K562 (cell line): Measurements from ENCODE around the gene TMEM131. TPM values are rescaled to one million over a fixed set of nuclear protein-coding genes. Genes with fewer than 3 reads are reported as not detected.

ENCODE experiments used
- ATAC-seq: fragments of 200-7000 bp; cut with Tn5 transposase; 3 replicates; pipeline ENCODE4 v1.9.1; 2020; ENCODE audit warnings: moderate library complexity
- BruUV-seq: library from RNA; stranded (reverse); fragments of 400-500 nt; replicated peaks from 2 replicates; lab custom pipeline; 2021; lab: Mats Ljungman, UMichigan
- CTCF ChIA-PET: fragments of 300-600 bp; formaldehyde crosslinking; extraction: SDS; loops from one replicate; lab custom pipeline; 2021; ENCODE audit warnings: low intra/inter-chr PET ratio; lab: Yijun Ruan, JAX
- POLR2A ChIA-PET: fragments of 300-600, 350-650 bp; sonication (Branson Sonifier 250); formaldehyde crosslinking; extraction: SDS; loops from one replicate; lab custom pipeline; 2021; ENCODE audit warnings: antibody characterized with exemption, inconsistent platforms; lab: Yijun Ruan, JAX
- DNase-seq, 4 experiments: peaks; one replicate each; pipeline versions ENCODE4 v3.0.0 to v3.0.0-alpha.2; 2011 to 2018; ENCODE audit warnings: low spot score in 3 of 4, mixed read lengths in 3 of 4; ENCODE audit errors: extremely low read depth in 1 of 4
- FAIRE-seq: peaks from 2 replicates; lab custom pipeline; 2011; peaks lifted over from hg19 to GRCh38; lab: Jason Lieb, UNC
- H2AFZ ChIP-seq: 2 replicates; pipeline ENCODE4 v1.6.0; 2011; ENCODE audit warnings: low read depth, low read length, control low read depth, inconsistent platforms
- H3K27ac ChIP-seq: fragments of 200-600 bp; 3 replicates; pipeline ENCODE4 v1.8.0; 2011; ENCODE audit warnings: low read depth, mild to moderate bottlenecking, control low read depth, inconsistent platforms, low read length, moderate library complexity, mixed read lengths; ENCODE audit errors: extremely low read depth
- H3K27me3 ChIP-seq, 2 experiments: fragments of 300-600 bp in 1 of 2; 2 replicates in 1 of 2; 3 replicates in 1 of 2; pipeline versions ENCODE4 v1.6.0 to v1.8.0; 2011; ENCODE audit warnings: inconsistent platforms in 2 of 2, low read length in 2 of 2, mild to moderate bottlenecking in 1 of 2, mixed read lengths in 1 of 2, moderate library complexity in 1 of 2; ENCODE audit not compliant: control insufficient read depth in 2 of 2, insufficient read depth in 2 of 2
- H3K36me3 ChIP-seq: fragments of 300-600 bp; 3 replicates; pipeline ENCODE4 v1.8.0; 2011; ENCODE audit warnings: mild to moderate bottlenecking, low read length, inconsistent platforms; ENCODE audit not compliant: control insufficient read depth, insufficient read depth
- H3K4me1 ChIP-seq, 2 experiments: fragments of 200-600 bp in 1 of 2; replicated peaks in 1 of 2; 2 replicates in 1 of 2; 3 replicates in 1 of 2; pipeline versions ENCODE4 v1.5.1 to v1.8.0; 2011; ENCODE audit warnings: inconsistent platforms in 2 of 2, low read length in 2 of 2, mild to moderate bottlenecking in 1 of 2, mixed read lengths in 1 of 2, moderate library complexity in 1 of 2; ENCODE audit not compliant: control insufficient read depth in 2 of 2, insufficient read depth in 2 of 2
- H3K4me2 ChIP-seq: 2 replicates; pipeline ENCODE4 v1.6.1; 2011; ENCODE audit warnings: low read length, control low read depth, inconsistent platforms, mixed read lengths; ENCODE audit not compliant: insufficient read depth
- H3K4me3 ChIP-seq: fragments of 200-600 bp; sonication (generic), shearing (Covaris generic); 2 replicates; pipeline ENCODE4 v1.5.1; 2016; ENCODE audit warnings: control low read depth, inconsistent platforms
- H3K79me2 ChIP-seq: fragments of 200-600 bp; 3 replicates; pipeline ENCODE4 v1.8.0; 2011; ENCODE audit warnings: low read length, inconsistent platforms; ENCODE audit not compliant: control insufficient read depth, insufficient read depth
- H3K9ac ChIP-seq, 2 experiments: 2 replicates each; pipeline versions ENCODE4 v1.6.0 to v1.6.1; 2011; ENCODE audit warnings: low read depth in 2 of 2, low read length in 2 of 2, control low read depth in 1 of 2, inconsistent platforms in 1 of 2, mild to moderate bottlenecking in 1 of 2, mixed read lengths in 1 of 2; ENCODE audit not compliant: insufficient read depth in 1 of 2
- H3K9me1 ChIP-seq: one replicate; pipeline ENCODE4 v1.6.0; 2011; ENCODE audit warnings: inconsistent platforms, mild to moderate bottlenecking, low read length, moderate library complexity; ENCODE audit not compliant: control insufficient read depth, insufficient read depth
- H3K9me3 ChIP-seq: replicated peaks from 2 replicates; pipeline ENCODE4 v1.5.1; 2011; ENCODE audit warnings: low read depth, low read length, inconsistent platforms; ENCODE audit not compliant: control insufficient read depth, insufficient read depth
- H4K20me1 ChIP-seq: replicated peaks from 2 replicates; pipeline ENCODE4 v1.6.1; 2011; ENCODE audit warnings: low read length, inconsistent platforms, mixed read lengths; ENCODE audit not compliant: control insufficient read depth, insufficient read depth
- BRCA1 ChIP-seq, 2 experiments: fragments of 450-650 bp in 1 of 2; sonication (generic) in 1 of 2; formaldehyde crosslinking in 1 of 2; IDR thresholded peaks; 2 replicates each; pipeline versions ENCODE4 v1.5.0 to v1.6.1; 2017 to 2020; ENCODE audit warnings: mild to moderate bottlenecking in 1 of 2, missing genetic modification reagents in 1 of 2
- BRD4 ChIP-seq: fragments of 200-600 bp; sonication (generic); IDR thresholded peaks from 2 replicates; pipeline ENCODE4 v1.6.1; 2017; ENCODE audit warnings: inconsistent platforms
- FIP1L1 ChIP-seq: fragments of 200-400 bp; formaldehyde crosslinking; IDR thresholded peaks from 2 replicates; pipeline ENCODE4 v1.6.1; 2018; ENCODE audit warnings: mild to moderate bottlenecking, low read depth, low read length; ENCODE audit not compliant: poor library complexity, severe bottlenecking
- HDAC3 ChIP-seq: fragments of 450-650 bp; IDR thresholded peaks from 2 replicates; pipeline ENCODE4 v1.6.1; 2018; ENCODE audit warnings: borderline replicate concordance, mild to moderate bottlenecking, moderate library complexity; ENCODE audit not compliant: partially characterized antibody
- HMGN3 ChIP-seq: IDR thresholded peaks from 2 replicates; pipeline ENCODE4 v1.6.1; 2011; ENCODE audit warnings: borderline replicate concordance, low read depth, mild to moderate bottlenecking, mixed read lengths, low read length; ENCODE audit not compliant: insufficient read length; ENCODE audit errors: extremely low read depth
- JUND ChIP-seq, 2 experiments: IDR thresholded peaks; 2 replicates in 1 of 2; 3 replicates in 1 of 2; pipeline ENCODE4 v1.6.1; 2011; ENCODE audit warnings: borderline replicate concordance in 2 of 2, low read depth in 2 of 2, low read length in 2 of 2, improper control_type of control experiment in 1 of 2, missing biosample characterization in 1 of 2, missing genetic modification characterization in 1 of 2, missing genetic modification reagents in 1 of 2
- MIER1 ChIP-seq: fragments of 450-650 bp; IDR thresholded peaks from 2 replicates; pipeline ENCODE4 v1.6.1; 2016; ENCODE audit warnings: antibody characterized with exemption, mild to moderate bottlenecking, low read depth
- NONO ChIP-seq, 2 experiments: fragments of 200-400 bp in 1 of 2; fragments of 450-650 bp in 1 of 2; formaldehyde crosslinking in 1 of 2; IDR thresholded peaks; 2 replicates each; pipeline ENCODE4 v1.6.1; 2017; ENCODE audit warnings: low read depth in 2 of 2, mild to moderate bottlenecking in 2 of 2, moderate library complexity in 2 of 2, low read length in 1 of 2
- NR1H2 ChIP-seq: sonication (generic); formaldehyde crosslinking; IDR thresholded peaks from 2 replicates; pipeline ENCODE4 v1.4.0; 2020; ENCODE audit warnings: mild to moderate bottlenecking, missing genetic modification reagents
- NR2F6 ChIP-seq: fragments of 450-650 bp; formaldehyde crosslinking; IDR thresholded peaks from 2 replicates; pipeline ENCODE4 v1.4.0; 2020; ENCODE audit warnings: mild to moderate bottlenecking
- PTTG1 ChIP-seq: fragments of 450-650 bp; IDR thresholded peaks from 2 replicates; pipeline ENCODE4 v1.6.1; 2016; ENCODE audit warnings: low read depth, mild to moderate bottlenecking, missing genetic modification characterization, missing compliant biosample characterization
- SMAD1 ChIP-seq: fragments of 150-350 bp; IDR thresholded peaks from 2 replicates; pipeline ENCODE4 v1.6.1; 2014; ENCODE audit warnings: low read length, low read depth; ENCODE audit not compliant: partially characterized antibody
- STAT5B ChIP-seq: fragments of 250-450 bp; sonication (Bioruptor Pico); IDR thresholded peaks from 2 replicates; pipeline ENCODE4 v1.8.0; 2021; ENCODE audit warnings: mild to moderate bottlenecking, inconsistent platforms
- ZNF174 ChIP-seq: fragments of 250-450 bp; sonication (Bioruptor Pico); IDR thresholded peaks from 2 replicates; pipeline ENCODE4 v1.4.0; 2020; ENCODE audit warnings: mild to moderate bottlenecking
- ZNF324 ChIP-seq: fragments of 250-450 bp; sonication (Bioruptor Pico); IDR thresholded peaks from 2 replicates; pipeline ENCODE4 v1.4.0; 2020; ENCODE audit warnings: mild to moderate bottlenecking
- ZNF695 ChIP-seq: fragments of 450-650 bp; formaldehyde crosslinking; IDR thresholded peaks from 2 replicates; pipeline ENCODE4 v1.4.0; 2020; ENCODE audit warnings: mild to moderate bottlenecking, moderate library complexity
- WGBS: fragments of 100-300 bp; shearing (Covaris generic); methylation state at CpG from one replicate; pipeline ENCODE4 v1.1.6; 2016; ENCODE audit warnings: low coverage, mixed read lengths; ENCODE audit not compliant: insufficient coverage; ENCODE audit errors: missing lambda C conversion rate; 5-methylcytosine and 5-hydroxymethylcytosine counted together
- in situ Hi-C: fragments of 300-500 bp; cut with MboI; formaldehyde crosslinking; loops from 4 replicates; pipeline ENCODE4 v1.15.0; 2018; ENCODE audit warnings: inconsistent platforms, mixed read lengths
- intact Hi-C: fragments of 100-400 bp; cut with micrococcal nuclease; formaldehyde crosslinking; loops from 2 replicates; pipeline ENCODE4 v1.14.2; 2022
- polyA plus RNA-seq, 8 experiments: library from polyadenylated mRNA; depleted of rRNA in 4 of 8; stranded (reverse) in 5 of 8; unstranded in 3 of 8; fragments of >200 nt; fragmentation: Nextera tagmentation in 2 of 8; fragmentation: Illumina TruSeq in 1 of 8; extraction: Ambion mirVana in 2 of 8; extraction: Trizol in 1 of 8; gene quantifications; 2 replicates each; pipeline versions ENCODE4 v1.2.1 to v1.2.3, GENCODE V29; 2011 to 2014; ENCODE audit warnings: inconsistent platforms in 1 of 8, missing spikeins in 1 of 8
- total RNA-seq, 7 experiments: library from RNA; depleted of rRNA in 6 of 7; stranded (reverse); fragments of >200 nt in 6 of 7; fragmentation: Illumina TruSeq in 2 of 7; extraction: Trizol in 2 of 7; gene quantifications; 2 replicates each; pipeline versions ENCODE4 v1.2.1 to v1.2.3, GENCODE V29; 2011 to 2021; ENCODE audit warnings: low replicate concordance in 1 of 7
- TF ChIP-seq, protein P1 (sequence below): fragments of 250-450 bp; sonication (Bioruptor Pico); IDR thresholded peaks from 2 replicates; pipeline ENCODE4 v1.8.0; 2021; ENCODE audit warnings: mild to moderate bottlenecking, moderate library complexity
- TF ChIP-seq, protein P2 (sequence below): sonication (generic); formaldehyde crosslinking; IDR thresholded peaks from 2 replicates; pipeline ENCODE4 v1.8.1; 2022; ENCODE audit warnings: missing genetic modification reagents

Gene TMEM131
- total and polyA plus RNA-seq, 9 of the 15 experiments (the other 6 are each of a cell fraction or from before 2014, with no cell fraction given), result 2.5 to 21.1 (median 12.4) TPM

DNA sequence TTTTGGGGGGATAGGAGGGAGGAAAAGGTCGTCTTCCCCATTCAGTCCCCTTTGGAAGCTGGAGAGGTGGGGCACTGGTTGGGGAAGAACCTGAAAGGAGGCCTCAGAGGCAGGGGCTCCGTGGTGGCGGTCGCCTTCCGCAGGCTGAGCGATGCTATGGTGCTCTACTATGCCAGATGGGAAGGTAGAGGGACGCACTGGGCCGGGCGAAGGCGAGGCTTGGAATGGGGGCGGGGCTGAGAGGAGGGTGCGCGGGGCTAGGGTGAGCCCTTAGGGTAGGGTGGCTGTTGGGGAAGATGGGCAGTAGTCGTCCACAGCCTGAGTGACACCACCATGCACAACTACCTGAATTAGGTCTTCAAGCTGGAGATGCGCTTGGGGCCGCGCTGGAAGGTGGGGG is 271.2 kb downstream of the TMEM131 start (continued):
- TF ChIP-seq, protein P1, sequence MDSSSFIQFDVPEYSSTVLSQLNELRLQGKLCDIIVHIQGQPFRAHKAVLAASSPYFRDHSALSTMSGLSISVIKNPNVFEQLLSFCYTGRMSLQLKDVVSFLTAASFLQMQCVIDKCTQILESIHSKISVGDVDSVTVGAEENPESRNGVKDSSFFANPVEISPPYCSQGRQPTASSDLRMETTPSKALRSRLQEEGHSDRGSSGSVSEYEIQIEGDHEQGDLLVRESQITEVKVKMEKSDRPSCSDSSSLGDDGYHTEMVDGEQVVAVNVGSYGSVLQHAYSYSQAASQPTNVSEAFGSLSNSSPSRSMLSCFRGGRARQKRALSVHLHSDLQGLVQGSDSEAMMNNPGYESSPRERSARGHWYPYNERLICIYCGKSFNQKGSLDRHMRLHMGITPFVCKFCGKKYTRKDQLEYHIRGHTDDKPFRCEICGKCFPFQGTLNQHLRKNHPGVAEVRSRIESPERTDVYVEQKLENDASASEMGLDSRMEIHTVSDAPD (CRISPR knock-in tag), result no peak
- TF ChIP-seq FIP1L1 (no peak), PTTG1 (no peak), NR1H2 (CRISPR knock-in tag) (no peak), ZNF174 (CRISPR knock-in tag) (no peak)
- TF ChIP-seq, protein P2, sequence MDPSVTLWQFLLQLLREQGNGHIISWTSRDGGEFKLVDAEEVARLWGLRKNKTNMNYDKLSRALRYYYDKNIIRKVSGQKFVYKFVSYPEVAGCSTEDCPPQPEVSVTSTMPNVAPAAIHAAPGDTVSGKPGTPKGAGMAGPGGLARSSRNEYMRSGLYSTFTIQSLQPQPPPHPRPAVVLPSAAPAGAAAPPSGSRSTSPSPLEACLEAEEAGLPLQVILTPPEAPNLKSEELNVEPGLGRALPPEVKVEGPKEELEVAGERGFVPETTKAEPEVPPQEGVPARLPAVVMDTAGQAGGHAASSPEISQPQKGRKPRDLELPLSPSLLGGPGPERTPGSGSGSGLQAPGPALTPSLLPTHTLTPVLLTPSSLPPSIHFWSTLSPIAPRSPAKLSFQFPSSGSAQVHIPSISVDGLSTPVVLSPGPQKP (CRISPR knock-in tag), result no peak

DNA sequence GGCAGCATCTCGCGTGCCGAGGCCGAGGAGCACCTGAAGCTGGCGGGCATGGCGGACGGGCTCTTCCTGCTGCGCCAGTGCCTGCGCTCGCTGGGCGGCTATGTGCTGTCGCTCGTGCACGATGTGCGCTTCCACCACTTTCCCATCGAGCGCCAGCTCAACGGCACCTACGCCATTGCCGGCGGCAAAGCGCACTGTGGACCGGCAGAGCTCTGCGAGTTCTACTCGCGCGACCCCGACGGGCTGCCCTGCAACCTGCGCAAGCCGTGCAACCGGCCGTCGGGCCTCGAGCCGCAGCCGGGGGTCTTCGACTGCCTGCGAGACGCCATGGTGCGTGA is 271.7 kb downstream of the TMEM131 start:
- Histone ChIP-seq H3K27ac (no peak overlapping the region), H3K36me3 (no peaks in the 10 kb centered on the region), H3K4me2 (no peak overlapping the region), H2AFZ (no peak overlapping the region), H3K27me3 (peaks cover 0 to 30% of the 10 kb centered on the region in 2 experiments; a peak in 2 of 5 replicates), H3K79me2 (no peaks in the 10 kb centered on the region), H3K9ac (no peak overlapping the region), H4K20me1 (no peaks in the 10 kb centered on the region), H3K4me3 (no peak overlapping the region), H3K9me1 (no peaks in the 10 kb centered on the region), H3K9me3 (no peaks in the 10 kb centered on the region)
- ATAC-seq (no peak), DNase-seq (no peak)
- WGBS, result 63% methylated on average over 31 of the region's 41 CpGs
- CTCF ChIA-PET, result no interaction called here
- in situ Hi-C loops, result no loop called here
- no peak for TF ChIP-seq SMAD1
- TF ChIP-seq BRD4, result no peak
- no peak for TF ChIP-seq ZNF695 (CRISPR knock-in tag)
- no peak for TF ChIP-seq BRCA1 (IDR thresholded peaks at IDR 0.05)
- no peak for TF ChIP-seq BRCA1 (CRISPR knock-in tag; IDR thresholded peaks at IDR 0.05)
- no peak for TF ChIP-seq MIER1
- TF ChIP-seq NR2F6, result no peak
- no peak for TF ChIP-seq JUND (IDR thresholded peaks at IDR 0.05; ENCODE audit: borderline replicate concordance, low read depth, low read length)
- no peak for TF ChIP-seq JUND (tag; IDR thresholded peaks at IDR 0.05; ENCODE audit: borderline replicate concordance, low read depth, low read length)
- no peak for TF ChIP-seq HMGN3
- no peak for TF ChIP-seq HDAC3
- TF ChIP-seq ZNF324, result no peak
- TF ChIP-seq STAT5B, result no peak
- TF ChIP-seq NONO (IDR thresholded peaks at IDR 0.05; ENCODE audit: low read depth in 2 of 2, low read length in 1 of 2), result no peak
- TF ChIP-seq, all 486 proteins: peak for 0
- intact Hi-C loops, result no loop called here
- FAIRE-seq, result no peak
- POLR2A ChIA-PET, result interaction anchor here (0.6 kb wide), 1 partner anchor 14 kb away, joined by 3 read pairs; no protein-coding TSS in a partner anchor
- no TSS peak for BruUV-seq
- peaks cover 0 to 17% of the 10 kb centered on the region in 2 experiments; a peak in 1 of 5 replicates for H3K4me1 ChIP-seq
